ENCODE data around the gene GLRX.

- no peak for TF ChIP-seq POLR2A (IDR thresholded peaks at IDR 0.05)
- no peak for TF ChIP-seq CTCF (IDR thresholded peaks at IDR 0.05)
Measured at GRCh38 chr5:95817430-95817829, 5.1 kb downstream of the GLRX start.

Data from heart left ventricle (tissue), 13 donors.